ENCODE data around the gene GRIA4.

GRCh38 chr11:105763594-105763993 is 153.7 kb downstream of the GRIA4 start:
- TF ChIP-seq, protein P1, sequence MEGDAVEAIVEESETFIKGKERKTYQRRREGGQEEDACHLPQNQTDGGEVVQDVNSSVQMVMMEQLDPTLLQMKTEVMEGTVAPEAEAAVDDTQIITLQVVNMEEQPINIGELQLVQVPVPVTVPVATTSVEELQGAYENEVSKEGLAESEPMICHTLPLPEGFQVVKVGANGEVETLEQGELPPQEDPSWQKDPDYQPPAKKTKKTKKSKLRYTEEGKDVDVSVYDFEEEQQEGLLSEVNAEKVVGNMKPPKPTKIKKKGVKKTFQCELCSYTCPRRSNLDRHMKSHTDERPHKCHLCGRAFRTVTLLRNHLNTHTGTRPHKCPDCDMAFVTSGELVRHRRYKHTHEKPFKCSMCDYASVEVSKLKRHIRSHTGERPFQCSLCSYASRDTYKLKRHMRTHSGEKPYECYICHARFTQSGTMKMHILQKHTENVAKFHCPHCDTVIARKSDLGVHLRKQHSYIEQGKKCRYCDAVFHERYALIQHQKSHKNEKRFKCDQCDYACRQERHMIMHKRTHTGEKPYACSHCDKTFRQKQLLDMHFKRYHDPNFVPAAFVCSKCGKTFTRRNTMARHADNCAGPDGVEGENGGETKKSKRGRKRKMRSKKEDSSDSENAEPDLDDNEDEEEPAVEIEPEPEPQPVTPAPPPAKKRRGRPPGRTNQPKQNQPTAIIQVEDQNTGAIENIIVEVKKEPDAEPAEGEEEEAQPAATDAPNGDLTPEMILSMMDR (conservative IDR thresholded peaks at IDR 0.05; ENCODE audit: low read depth, low read length) = no peak
- no peak for TF ChIP-seq EZH2 (IDR thresholded peaks at IDR 0.05; ENCODE audit: borderline replicate concordance, low read depth, low read length, poor library complexity, severe bottlenecking)

Data from A673 (cell line).